PC-9 (cell line): ENCODE data around the gene ZSCAN5A. TPM values are rescaled to one million over a fixed set of nuclear protein-coding genes. Genes with fewer than 3 reads are reported as not detected.
"Not testable (repeated sequence)": the region's sequence is repeated elsewhere in the genome, so short reads cannot be mapped to it uniquely, and the experiment has no call there.

Experiments
- BruUV-seq: library from RNA; stranded (reverse); fragments of 400-500 nt; replicated peaks from 2 replicates; lab custom pipeline; 2021; lab: Mats Ljungman, UMichigan
- CTCF ChIA-PET: fragments of 300-600 bp; sonication (Branson Sonifier 250); formaldehyde crosslinking; loops from one replicate; lab custom pipeline; 2022; ENCODE audit warnings: antibody characterized with exemption; lab: Charles Lee
- POLR2A ChIA-PET: fragments of 300-600 bp; sonication (Branson Sonifier 250); formaldehyde crosslinking; loops from one replicate; lab custom pipeline; 2022; ENCODE audit warnings: antibody characterized with exemption; ENCODE audit not compliant: unreplicated experiment; lab: Charles Lee
- DNase-seq, 2 experiments: peaks; one replicate each; pipeline versions ENCODE4 v3.0.0 to v3.0.0-alpha.2; 2015 to 2022; ENCODE audit warnings: mixed read lengths in 1 of 2
- H2AFZ ChIP-seq: fragments of 200-600 bp; sonication (generic); 2 replicates; pipeline ENCODE4 v1.8.1; 2017; ENCODE audit warnings: antibody characterized with exemption
- H3F3A ChIP-seq: fragments of 200-600 bp; sonication (generic); 2 replicates; pipeline ENCODE4 v1.8.1; 2017; ENCODE audit warnings: antibody characterized with exemption, mild to moderate bottlenecking, low read depth; ENCODE audit not compliant: insufficient read depth
- H3K27ac ChIP-seq: fragments of 200-600 bp; sonication (generic); 2 replicates; pipeline ENCODE4 v1.6.1; 2016; ENCODE audit warnings: mixed run types
- H3K27me3 ChIP-seq: fragments of 200-600 bp; sonication (generic); 2 replicates; pipeline ENCODE4 v1.6.1; 2016; ENCODE audit warnings: low read depth, mixed run types; ENCODE audit not compliant: insufficient read depth
- H3K36me3 ChIP-seq: fragments of 200-600 bp; sonication (generic); 2 replicates; pipeline ENCODE4 v1.6.1; 2016; ENCODE audit warnings: low read depth, mixed run types
- H3K4me1 ChIP-seq: fragments of 200-600 bp; sonication (generic); replicated peaks from 2 replicates; pipeline ENCODE4 v1.6.1; 2016; ENCODE audit warnings: mixed run types; ENCODE audit not compliant: insufficient read depth
- H3K4me2 ChIP-seq: fragments of 200-600 bp; sonication (generic); 2 replicates; pipeline ENCODE4 v1.6.1; 2017; ENCODE audit warnings: mixed run types
- H3K4me3 ChIP-seq: fragments of 200-600 bp; sonication (generic); 2 replicates; pipeline ENCODE4 v1.6.1; 2016; ENCODE audit warnings: mixed run types
- H3K79me2 ChIP-seq: fragments of 200-600 bp; sonication (generic); 2 replicates; pipeline ENCODE4 v1.6.1; 2017; ENCODE audit warnings: low read depth, mixed run types
- H3K9me2 ChIP-seq: fragments of 200-600 bp; sonication (generic); 2 replicates; pipeline ENCODE4 v1.8.1; 2017; ENCODE audit warnings: mild to moderate bottlenecking; ENCODE audit not compliant: insufficient read depth
- H3K9me3 ChIP-seq: fragments of 200-600 bp; sonication (generic); 2 replicates; pipeline ENCODE4 v1.8.1; 2016; ENCODE audit warnings: low read depth; ENCODE audit not compliant: insufficient read depth
- H4K20me1 ChIP-seq: fragments of 200-600 bp; sonication (generic); 2 replicates; pipeline ENCODE4 v1.8.1; 2017; ENCODE audit not compliant: insufficient read depth
- CTCF ChIP-seq: fragments of 200-600 bp; sonication (generic); conservative IDR thresholded peaks from 2 replicates; pipeline ENCODE4 v1.6.1; 2017; ENCODE audit warnings: mixed run types, antibody characterized with exemption, mild to moderate bottlenecking, moderate library complexity
- EZH2 ChIP-seq: fragments of 200-600 bp; sonication (generic); IDR thresholded peaks from 2 replicates; pipeline ENCODE4 v1.8.0; 2017; ENCODE audit warnings: antibody characterized with exemption, low read depth
- intact Hi-C: fragments of 100-400 bp; cut with micrococcal nuclease; formaldehyde crosslinking; loops from one replicate; pipeline ENCODE4 v1.10.0; 2022; ENCODE audit not compliant: unreplicated experiment
- total RNA-seq: library from RNA; stranded (reverse); gene quantifications from 2 replicates; pipeline ENCODE4 v1.2.3, GENCODE V29; 2021

Gene ZSCAN5A
- total RNA-seq, 1 experiment from 2014 or later = 20.5 TPM

- H3K9me3 ChIP-seq = no peaks in the 10 kb centered on the region
- H3K36me3 ChIP-seq = peaks cover 17% of the 10 kb centered on the region; the same call in 1 of the 2 replicates
- ChIA-PET CTCF (no interaction called here), POLR2A (no interaction called here)
- no peak overlapping the region for H3K27ac ChIP-seq
- peaks cover 11% of the 10 kb centered on the region; the same call in 1 of the 2 replicates for H3F3A ChIP-seq
- peaks cover 7% of the 10 kb centered on the region; the same call in 1 of the 2 replicates for H3K79me2 ChIP-seq
- no peaks in the 10 kb centered on the region for H3K27me3 ChIP-seq
- H3K4me3 ChIP-seq = no peak overlapping the region
- BruUV-seq = no TSS peak
- peaks cover 6% of the 10 kb centered on the region for H3K4me1 ChIP-seq
- H2AFZ ChIP-seq = no peak overlapping the region
- intact Hi-C loops = no loop called here
- H3K4me2 ChIP-seq = no peak overlapping the region
- H4K20me1 ChIP-seq = peaks cover 5% of the 10 kb centered on the region; the same call in 1 of the 2 replicates
- TF ChIP-seq EZH2 = no peak
- no peak for TF ChIP-seq CTCF
- DNase-seq = no peak
- no peaks in the 10 kb centered on the region for H3K9me2 ChIP-seq
These were observed 5.8 kb downstream of the ZSCAN5A start for GRCh38 chr19:56308792-56309191.

- H2AFZ ChIP-seq, H3K9me2 ChIP-seq, intact Hi-C loops, H3K79me2 ChIP-seq, H3K4me3 ChIP-seq, DNase-seq, H3K27ac ChIP-seq, H3K4me2 ChIP-seq, H4K20me1 ChIP-seq, BruUV-seq, H3K4me1 ChIP-seq, H3K27me3 ChIP-seq, H3K9me3 ChIP-seq, POLR2A ChIA-PET, H3F3A ChIP-seq: not testable (repeated sequence)
- peaks cover 13% of the 10 kb centered on the region; the same call in 1 of the 2 replicates for H3K36me3 ChIP-seq
- CTCF ChIA-PET = interaction anchor here (0.7 kb wide), 1 partner anchor 26 kb away, joined by 8 read pairs; no protein-coding TSS in a partner anchor
These were observed 7.6 kb downstream of the ZSCAN5A start for GRCh38 chr19:56307062-56307461.

GRCh38 chr19:56306016-56306415 is 8.6 kb downstream of the ZSCAN5A start:
- H3K27ac ChIP-seq = no peak overlapping the region
- no peaks in the 10 kb centered on the region for H3K9me2 ChIP-seq
- H3K4me3 ChIP-seq = no peak overlapping the region
- CTCF ChIA-PET = no interaction called here
- DNase-seq = no peak
- H3K27me3 ChIP-seq = no peaks in the 10 kb centered on the region
- H2AFZ ChIP-seq = no peak overlapping the region
- BruUV-seq = no TSS peak
- H3F3A ChIP-seq = no peaks in the 10 kb centered on the region
- POLR2A ChIA-PET = no interaction called here
- no peaks in the 10 kb centered on the region for H3K79me2 ChIP-seq
- H3K9me3 ChIP-seq = no peaks in the 10 kb centered on the region
- H4K20me1 ChIP-seq = peaks cover 5% of the 10 kb centered on the region; the same call in 1 of the 2 replicates
- no peaks in the 10 kb centered on the region for H3K4me1 ChIP-seq
- peaks cover 8% of the 10 kb centered on the region; the same call in 1 of the 2 replicates for H3K36me3 ChIP-seq
- intact Hi-C loops = no loop called here
- H3K4me2 ChIP-seq = no peak overlapping the region
- TF ChIP-seq CTCF (no peak), EZH2 (no peak)

- CTCF ChIA-PET = no interaction called here
- POLR2A ChIA-PET = no interaction called here
- intact Hi-C loops = no loop called here
- TF ChIP-seq EZH2 (no peak), CTCF (no peak)
- H3K9me2 ChIP-seq = no peaks in the 10 kb centered on the region
- H3K27ac ChIP-seq = no peak overlapping the region
- no peaks in the 10 kb centered on the region for H3K4me1 ChIP-seq
- no peaks in the 10 kb centered on the region for H3K9me3 ChIP-seq
- peaks cover 5% of the 10 kb centered on the region; the same call in 1 of the 2 replicates for H4K20me1 ChIP-seq
- no peak overlapping the region for H3K4me2 ChIP-seq
- no peak overlapping the region for H3K4me3 ChIP-seq
- H3K27me3 ChIP-seq = no peaks in the 10 kb centered on the region
- no peak for DNase-seq
- no peak overlapping the region for H2AFZ ChIP-seq
- H3K79me2 ChIP-seq = no peaks in the 10 kb centered on the region
- peaks cover 8% of the 10 kb centered on the region; the same call in 1 of the 2 replicates for H3K36me3 ChIP-seq
- no TSS peak for BruUV-seq
- H3F3A ChIP-seq = no peaks in the 10 kb centered on the region
These were observed 10.4 kb downstream of the ZSCAN5A start for GRCh38 chr19:56304243-56304642.
